Skeletal muscle satellite cell (primary cell): ENCODE results near the gene EID3.
A peak's percentile ranks its signal among the peaks of the same experiment; 100 is the strongest.
"Not testable (repeated sequence)": the region's sequence is repeated elsewhere in the genome, so short reads cannot be mapped to it uniquely, and the experiment has no call there.

Source experiments
- H3K27me3 ChIP-seq: 2 replicates; pipeline ENCODE4 v1.7.0; 2013; ENCODE audit warnings: low read length; ENCODE audit not compliant: control insufficient read depth, insufficient read depth
- H3K36me3 ChIP-seq: 2 replicates; pipeline ENCODE4 v1.7.0; 2013; ENCODE audit warnings: mild to moderate bottlenecking, control low read depth, low read length; ENCODE audit not compliant: insufficient read depth
- H3K4me1 ChIP-seq: 2 replicates; pipeline ENCODE4 v1.7.0; 2013; ENCODE audit warnings: low read length; ENCODE audit not compliant: control insufficient read depth, insufficient read depth
- H3K4me2 ChIP-seq: 2 replicates; pipeline ENCODE4 v1.7.0; 2013; ENCODE audit warnings: mild to moderate bottlenecking, low read length
- H3K4me3 ChIP-seq: 2 replicates; pipeline ENCODE4 v1.7.0; 2013; ENCODE audit warnings: low read length
- H3K9ac ChIP-seq: 2 replicates; pipeline ENCODE4 v1.7.0; 2013; ENCODE audit warnings: mild to moderate bottlenecking, low read depth, low read length, moderate library complexity
- H3K9me3 ChIP-seq: replicated peaks from 2 replicates; pipeline ENCODE4 v1.7.0; 2013; ENCODE audit warnings: mild to moderate bottlenecking, control low read depth, low read length

EID3 gene

GRCh38 chr12:104291867-104292524 lies 11.5 kb upstream of the EID3 start:
- no peaks in the 10 kb centered on the region for H3K27me3 ChIP-seq
- peak overlapping the region; percentile 19 for H3K4me2 ChIP-seq
- H3K9me3 ChIP-seq: no peaks in the 10 kb centered on the region
- no peak overlapping the region for H3K9ac ChIP-seq
- peaks cover 32% of the 10 kb centered on the region for H3K4me1 ChIP-seq
- no peak overlapping the region for H3K4me3 ChIP-seq
- peaks cover 62% of the 10 kb centered on the region for H3K36me3 ChIP-seq

- H3K27me3 ChIP-seq: no peaks in the 10 kb centered on the region
- peaks cover 32% of the 10 kb centered on the region for H3K4me1 ChIP-seq
- H3K4me2 ChIP-seq: peak overlapping the region; percentile 34
- no peak overlapping the region for H3K4me3 ChIP-seq
- no peaks in the 10 kb centered on the region for H3K9me3 ChIP-seq
- peaks cover 71% of the 10 kb centered on the region for H3K36me3 ChIP-seq
- H3K9ac ChIP-seq: peak overlapping the region; percentile 10
Measured at GRCh38 chr12:104292872-104293794, 10.4 kb upstream of the EID3 start.

DNA sequence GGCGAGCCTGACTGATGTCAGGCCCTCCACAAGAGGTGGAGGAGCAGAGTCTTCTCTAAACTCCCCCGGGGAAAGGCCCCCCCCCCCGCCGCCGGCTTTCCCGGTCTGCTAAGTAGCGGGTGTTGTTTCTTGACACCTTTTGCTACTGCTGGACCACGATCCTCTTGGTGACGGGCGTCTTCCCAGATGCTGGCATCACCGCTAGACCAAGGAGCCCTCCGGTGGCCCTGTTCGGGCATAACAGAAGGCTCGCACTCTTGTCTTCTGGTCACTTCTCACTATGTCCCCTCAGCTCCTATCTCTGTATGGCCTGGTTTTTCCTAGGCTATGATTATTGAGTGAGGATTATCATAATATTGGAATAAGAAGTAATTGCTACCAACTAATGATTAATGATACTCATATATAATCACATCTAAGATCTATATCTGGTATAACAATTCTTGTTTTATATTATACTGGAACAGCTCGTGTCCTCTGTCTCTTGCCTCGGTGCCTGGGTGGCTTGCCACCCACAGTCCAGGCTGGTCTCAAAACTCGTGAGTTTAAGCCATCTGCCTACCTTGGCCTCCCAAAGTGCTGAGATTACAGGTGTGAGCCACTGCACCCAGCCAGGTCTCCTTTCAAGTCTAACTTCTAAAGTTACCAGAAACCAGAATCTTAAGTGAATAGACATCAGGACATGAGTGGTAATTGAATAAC lies 9.2 kb upstream of the EID3 start:
- not testable (repeated sequence) for H3K4me3 ChIP-seq, H3K9me3 ChIP-seq, H3K9ac ChIP-seq, H3K27me3 ChIP-seq
- peaks cover 72% of the 10 kb centered on the region for H3K36me3 ChIP-seq
- H3K4me1 ChIP-seq: peaks cover 35% of the 10 kb centered on the region
- H3K4me2 ChIP-seq: peak overlapping the region; percentile 17

GRCh38 chr12:104294927-104295668 lies 8.4 kb upstream of the EID3 start:
- H3K36me3 ChIP-seq: peaks cover 73% of the 10 kb centered on the region
- H3K9me3 ChIP-seq: no peaks in the 10 kb centered on the region
- H3K4me3 ChIP-seq: no peak overlapping the region
- peak overlapping the region; percentile 29 for H3K9ac ChIP-seq
- no peaks in the 10 kb centered on the region for H3K27me3 ChIP-seq
- H3K4me1 ChIP-seq: peaks cover 41% of the 10 kb centered on the region
- H3K4me2 ChIP-seq: peak overlapping the region; percentile 17

GRCh38 chr12:104295954-104296353 lies 7.6 kb upstream of the EID3 start:
- Histone ChIP-seq H3K9me3 (no peaks in the 10 kb centered on the region), H3K4me3 (no peak overlapping the region), H3K36me3 (peaks cover 81% of the 10 kb centered on the region)

GRCh38 chr12:104296718-104297117 lies 6.8 kb upstream of the EID3 start:
- H3K9me3 ChIP-seq: no peaks in the 10 kb centered on the region
- peaks cover 44% of the 10 kb centered on the region for H3K4me1 ChIP-seq
- H3K27me3 ChIP-seq: no peaks in the 10 kb centered on the region
- no peak overlapping the region for H3K9ac ChIP-seq
- H3K36me3 ChIP-seq: peaks cover 83% of the 10 kb centered on the region
- H3K4me2 ChIP-seq: no peak overlapping the region
- no peak overlapping the region for H3K4me3 ChIP-seq

More at GRCh38 chr12:104295954-104296353, 7.6 kb upstream of the EID3 start:
- Histone ChIP-seq H3K4me1 (peaks cover 46% of the 10 kb centered on the region), H3K27me3 (no peaks in the 10 kb centered on the region), H3K4me2 (no peak overlapping the region), H3K9ac (no peak overlapping the region)

GRCh38 chr12:104297477-104298113 lies 5.9 kb upstream of the EID3 start:
- Histone ChIP-seq H3K9ac (peak overlapping the region; percentile 3), H3K4me1 (peaks cover 40% of the 10 kb centered on the region), H3K9me3 (no peaks in the 10 kb centered on the region), H3K27me3 (no peaks in the 10 kb centered on the region), H3K36me3 (peaks cover 80% of the 10 kb centered on the region), H3K4me3 (no peak overlapping the region), H3K4me2 (no peak overlapping the region)

DNA sequence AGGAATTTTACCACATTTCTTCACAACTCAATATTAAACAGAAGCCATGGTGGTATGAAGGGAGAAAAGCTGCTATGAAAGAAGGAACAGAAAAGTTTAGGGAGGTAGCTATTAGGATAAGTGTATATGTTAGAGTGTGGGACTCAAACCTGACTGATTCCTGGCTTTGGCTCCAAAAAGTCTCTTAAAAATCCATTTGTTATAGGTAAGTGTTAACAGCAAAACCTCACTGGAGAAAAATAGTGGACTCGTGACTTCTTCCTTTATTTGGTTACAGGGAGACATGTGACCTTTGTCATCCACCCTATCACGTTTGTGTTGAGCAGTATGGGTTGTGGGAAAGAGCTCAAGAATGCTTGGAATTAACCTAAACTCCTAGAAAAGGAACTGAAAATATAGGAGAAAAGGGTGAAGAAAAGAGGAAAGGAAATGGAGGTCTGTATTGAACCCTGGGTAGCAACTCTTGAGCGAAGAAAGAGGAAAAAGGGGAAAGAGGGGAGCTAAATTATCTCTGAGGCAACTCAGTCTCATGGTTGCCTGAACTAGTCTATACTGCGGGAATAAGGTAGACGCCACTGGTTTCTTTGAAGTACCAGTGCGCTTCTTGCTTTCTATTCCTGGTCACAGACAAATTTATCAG lies 3.6 kb upstream of the EID3 start:
- no peak overlapping the region for H3K4me3 ChIP-seq
- peaks cover 83% of the 10 kb centered on the region for H3K36me3 ChIP-seq
- no peaks in the 10 kb centered on the region for H3K9me3 ChIP-seq
- peaks cover 50% of the 10 kb centered on the region for H3K4me1 ChIP-seq
- no peaks in the 10 kb centered on the region for H3K27me3 ChIP-seq
- H3K9ac ChIP-seq: no peak overlapping the region
- no peak overlapping the region for H3K4me2 ChIP-seq

- H3K9ac ChIP-seq: peak overlapping the region; percentile 63
- H3K9me3 ChIP-seq: no peaks in the 10 kb centered on the region
- H3K4me1 ChIP-seq: peaks cover 48% of the 10 kb centered on the region
- H3K27me3 ChIP-seq: no peaks in the 10 kb centered on the region
- peaks cover 79% of the 10 kb centered on the region for H3K36me3 ChIP-seq
- H3K4me3 ChIP-seq: peak overlapping the region; percentile 69
- H3K4me2 ChIP-seq: peak overlapping the region; percentile 90
Measured at GRCh38 chr12:104304261-104305009, 896 bp downstream of the EID3 start.

DNA sequence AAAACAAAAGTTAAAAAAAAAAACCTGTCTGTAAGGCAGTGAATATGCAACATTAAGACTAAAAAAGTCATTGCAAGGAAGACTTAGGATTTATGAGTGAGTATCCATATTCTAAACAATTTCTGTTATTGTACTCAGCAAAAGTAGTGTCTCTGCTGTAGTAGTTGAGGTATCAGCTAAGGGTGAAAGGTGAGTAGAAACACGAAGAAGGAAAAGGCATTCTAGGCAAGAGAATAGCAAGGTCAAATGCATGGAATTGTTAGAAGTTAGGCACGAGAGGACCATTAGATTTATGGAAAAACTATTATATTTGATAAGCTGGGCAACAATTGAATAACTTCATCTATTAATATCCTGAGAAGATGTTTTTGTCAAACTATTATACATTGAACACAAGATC lies 1.8 kb downstream of the EID3 start:
- H3K36me3 ChIP-seq: peaks cover 75% of the 10 kb centered on the region
- H3K4me3 ChIP-seq: no peak overlapping the region
- no peak overlapping the region for H3K9ac ChIP-seq

More for the DNA sequence above, 1.8 kb downstream of the EID3 start:
- Histone ChIP-seq H3K4me2 (no peak overlapping the region), H3K4me1 (peaks cover 39% of the 10 kb centered on the region), H3K9me3 (no peaks in the 10 kb centered on the region), H3K27me3 (no peaks in the 10 kb centered on the region)
